SK-N-SH (cell line): Measurements from ENCODE around the gene SDHA. TPM values are rescaled to one million over a fixed set of nuclear protein-coding genes. Genes with fewer than 3 reads are reported as not detected.

Experiments used
- CTCF ChIA-PET: fragments of 300-600, 350-600 bp; formaldehyde crosslinking; extraction: SDS; loops from one replicate; lab custom pipeline; 2021; lab: Yijun Ruan, JAX
- POLR2A ChIA-PET: fragments of 350-600 bp; sonication (Branson Sonifier 250); formaldehyde crosslinking; extraction: SDS; loops from one replicate; lab custom pipeline; 2020; ENCODE audit warnings: antibody characterized with exemption, inconsistent platforms; lab: Yijun Ruan, JAX
- DNase-seq: peaks from one replicate; pipeline ENCODE4 v3.0.0; 2012
- H2AFZ ChIP-seq: fragments of 200-600 bp; sonication (generic); 2 replicates; pipeline ENCODE4 v1.8.1; 2016; ENCODE audit warnings: antibody characterized with exemption, mild to moderate bottlenecking, low read depth
- H3F3A ChIP-seq: fragments of 200-600 bp; sonication (generic); replicated peaks from 2 replicates; pipeline ENCODE3; 2016; ENCODE audit warnings: antibody characterized with exemption, mild to moderate bottlenecking; ENCODE audit not compliant: insufficient read depth
- H3K27ac ChIP-seq, 2 experiments: fragments of 200-500 bp in 1 of 2; fragments of 200-600 bp in 1 of 2; sonication (Bioruptor generic) in 1 of 2; sonication (generic), shearing (Covaris generic) in 1 of 2; 2 replicates each; pipeline versions ENCODE4 v1.5.1 to v1.6.1; 2014 to 2016; ENCODE audit warnings: low read depth in 2 of 2, inconsistent platforms in 1 of 2, low read length in 1 of 2, mild to moderate bottlenecking in 1 of 2, mixed read lengths in 1 of 2
- H3K27me3 ChIP-seq: fragments of 200-600 bp; sonication (generic), shearing (Covaris generic); 2 replicates; pipeline ENCODE4 v1.6.1; 2016; ENCODE audit warnings: mixed run types; ENCODE audit not compliant: insufficient read depth
- H3K36me3 ChIP-seq, 2 experiments: fragments of 200-500 bp in 1 of 2; fragments of 200-600 bp in 1 of 2; sonication (Bioruptor generic) in 1 of 2; sonication (generic) in 1 of 2; replicated peaks in 1 of 2; 2 replicates each; pipeline versions ENCODE3 to v1.5.1; 2014 to 2016; ENCODE audit warnings: low read length in 1 of 2, mild to moderate bottlenecking in 1 of 2; ENCODE audit not compliant: insufficient read depth in 2 of 2, control insufficient read depth in 1 of 2
- H3K4me1 ChIP-seq, 2 experiments: fragments of 200-500 bp in 1 of 2; fragments of 200-600 bp in 1 of 2; sonication (Bioruptor generic) in 1 of 2; sonication (generic), shearing (Covaris generic) in 1 of 2; 2 replicates each; pipeline versions ENCODE4 v1.5.1 to v1.6.1; 2014 to 2016; ENCODE audit warnings: low read depth in 1 of 2, low read length in 1 of 2, mixed run types in 1 of 2; ENCODE audit not compliant: insufficient read depth in 2 of 2, control insufficient read depth in 1 of 2
- H3K4me2 ChIP-seq: fragments of 200-600 bp; sonication (generic), shearing (Covaris generic); 2 replicates; pipeline ENCODE4 v1.6.1; 2017; ENCODE audit warnings: mixed run types
- H3K4me3 ChIP-seq, 2 experiments: fragments of 200-500 bp in 1 of 2; fragments of 200-600 bp in 1 of 2; sonication (Bioruptor generic) in 1 of 2; sonication (generic), shearing (Covaris generic) in 1 of 2; 2 replicates each; pipeline versions ENCODE4 v1.5.1 to v1.8.1; 2014 to 2016; ENCODE audit warnings: low read depth in 2 of 2, inconsistent platforms in 1 of 2, low read length in 1 of 2, mild to moderate bottlenecking in 1 of 2, mixed read lengths in 1 of 2, moderate library complexity in 1 of 2
- H3K79me2 ChIP-seq: fragments of 200-600 bp; sonication (generic); 2 replicates; pipeline ENCODE4 v1.8.1; 2017; ENCODE audit warnings: mild to moderate bottlenecking; ENCODE audit not compliant: insufficient read depth
- H3K9ac ChIP-seq: fragments of 200-600 bp; sonication (generic); 2 replicates; pipeline ENCODE4 v1.6.1; 2017; ENCODE audit warnings: mixed run types
- H3K9me2 ChIP-seq: fragments of 200-600 bp; sonication (generic); 2 replicates; pipeline ENCODE4 v1.6.1; 2017; ENCODE audit warnings: mixed run types
- H3K9me3 ChIP-seq: fragments of 200-600 bp; sonication (generic); 2 replicates; pipeline ENCODE4 v1.6.1; 2017; ENCODE audit warnings: mixed run types, mild to moderate bottlenecking, moderate library complexity
- H4K20me1 ChIP-seq: fragments of 200-600 bp; sonication (generic); 2 replicates; pipeline ENCODE4 v1.6.1; 2017; ENCODE audit warnings: mild to moderate bottlenecking, mixed run types; ENCODE audit not compliant: insufficient read depth
- CHD2 ChIP-seq: fragments of 150-350 bp; IDR thresholded peaks from 2 replicates; pipeline ENCODE4 v1.6.1; 2018; ENCODE audit warnings: low read length; ENCODE audit not compliant: partially characterized antibody
- EP300 ChIP-seq, 2 experiments: IDR thresholded peaks; 2 replicates each; pipeline versions ENCODE4 v1.4.0 to v1.6.1; 2012; ENCODE audit warnings: borderline replicate concordance in 1 of 2, low read depth in 1 of 2, low read length in 1 of 2
- FOXJ3 ChIP-seq: sonication (generic); formaldehyde crosslinking; IDR thresholded peaks from 2 replicates; pipeline ENCODE4 v1.5.1; 2020; ENCODE audit warnings: mild to moderate bottlenecking, missing genetic modification reagents
- GABPA ChIP-seq: IDR thresholded peaks from 2 replicates; pipeline ENCODE4 v1.4.0; 2012; ENCODE audit warnings: low read depth, mild to moderate bottlenecking
- GATA2 ChIP-seq: sonication (generic); formaldehyde crosslinking; IDR thresholded peaks from 2 replicates; pipeline ENCODE4 v1.5.0; 2020; ENCODE audit warnings: mild to moderate bottlenecking, missing genetic modification reagents
- MXI1 ChIP-seq: IDR thresholded peaks from 2 replicates; pipeline ENCODE4 v1.6.1; 2012; ENCODE audit warnings: mild to moderate bottlenecking, low read depth, low read length, improper control_type of control experiment
- NRF1 ChIP-seq: IDR thresholded peaks from 2 replicates; pipeline ENCODE4 v1.6.1; 2012; ENCODE audit warnings: low read depth, mild to moderate bottlenecking, low read length
- RXRA ChIP-seq: IDR thresholded peaks from 2 replicates; pipeline ENCODE4 v1.4.0; 2012; ENCODE audit warnings: low read depth, mild to moderate bottlenecking, borderline replicate concordance
- SIN3A ChIP-seq: IDR thresholded peaks from 2 replicates; pipeline ENCODE4 v1.6.1; 2012; ENCODE audit warnings: low read depth, mild to moderate bottlenecking, low read length, moderate library complexity, borderline replicate concordance
- TEAD4 ChIP-seq: IDR thresholded peaks from 2 replicates; pipeline ENCODE4 v1.4.0; 2012; ENCODE audit warnings: mild to moderate bottlenecking, borderline replicate concordance; ENCODE audit not compliant: insufficient read depth
- WGBS: methylation state at CpG from one replicate; pipeline ENCODE4 v1.1.6; 2017; ENCODE audit warnings: low lambda C conversion rate; 5-methylcytosine and 5-hydroxymethylcytosine counted together
- polyA plus RNA-seq, 3 experiments: library from polyadenylated mRNA; depleted of rRNA; stranded (reverse); fragments of >200 nt; gene quantifications; 2 replicates each; pipeline ENCODE4 v1.2.3, GENCODE V29; 2012
- TF ChIP-seq, protein P1 (sequence below): fragments of 150-350 bp; IDR thresholded peaks from 2 replicates; pipeline ENCODE4 v1.6.1; 2017; ENCODE audit warnings: antibody characterized with exemption, low read length, low read depth, borderline replicate concordance
- TF ChIP-seq, protein P2 (sequence below): IDR thresholded peaks from 2 replicates; pipeline ENCODE4; 2012
- TF ChIP-seq, protein P3 (sequence below): IDR thresholded peaks from 2 replicates; pipeline ENCODE4 v1.4.0; 2012; ENCODE audit warnings: low read depth, borderline replicate concordance
- TF ChIP-seq, protein P4 (sequence below): fragments of 200-600 bp; sonication (generic); IDR thresholded peaks from 2 replicates; pipeline ENCODE4 v1.6.1; 2017; ENCODE audit warnings: antibody characterized with exemption, mild to moderate bottlenecking, moderate library complexity
- TF ChIP-seq, protein P5 (sequence below): fragments of 150-350 bp; IDR thresholded peaks from 2 replicates; pipeline ENCODE4 v1.6.1; 2016; ENCODE audit warnings: mild to moderate bottlenecking, low read depth, low read length

SDHA gene
- polyA plus RNA-seq, 1 of the 3 experiments (the other 2 are of a cell fraction), result 106 TPM

DNA sequence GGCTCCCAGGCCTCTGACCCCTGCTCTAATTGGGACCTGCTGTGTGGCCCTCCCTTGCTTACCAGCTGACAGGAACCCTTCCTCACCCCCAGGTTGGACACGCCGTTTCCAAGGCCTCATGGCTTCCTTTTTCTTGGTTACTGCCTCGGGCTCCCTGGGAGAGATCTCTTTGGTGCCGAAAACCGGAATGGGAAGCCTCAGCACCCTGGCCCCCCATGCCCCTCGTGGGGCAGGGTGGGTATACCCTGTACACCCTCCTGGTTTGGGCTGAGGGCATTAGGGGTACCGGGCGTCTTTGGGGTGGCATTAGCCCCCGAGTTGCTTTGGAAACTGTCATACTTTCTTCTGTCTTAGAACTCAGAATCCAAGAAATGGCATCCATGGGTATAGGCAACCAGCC lies 37.0 kb upstream of the SDHA start:
- CTCF ChIA-PET, result interaction anchor here (1.6 kb wide), 1 partner anchor 8 kb away, joined by 4 read pairs; no protein-coding TSS in a partner anchor
- H3K79me2 ChIP-seq, result no peaks in the 10 kb centered on the region
- TF ChIP-seq, protein P1, sequence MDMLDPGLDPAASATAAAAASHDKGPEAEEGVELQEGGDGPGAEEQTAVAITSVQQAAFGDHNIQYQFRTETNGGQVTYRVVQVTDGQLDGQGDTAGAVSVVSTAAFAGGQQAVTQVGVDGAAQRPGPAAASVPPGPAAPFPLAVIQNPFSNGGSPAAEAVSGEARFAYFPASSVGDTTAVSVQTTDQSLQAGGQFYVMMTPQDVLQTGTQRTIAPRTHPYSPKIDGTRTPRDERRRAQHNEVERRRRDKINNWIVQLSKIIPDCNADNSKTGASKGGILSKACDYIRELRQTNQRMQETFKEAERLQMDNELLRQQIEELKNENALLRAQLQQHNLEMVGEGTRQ, result no peak
- TF ChIP-seq FOXJ3 (CRISPR knock-in tag) (no peak), CHD2 (no peak), NRF1 (no peak), TEAD4 (no peak), GATA2 (CRISPR knock-in tag) (no peak)
- TF ChIP-seq, protein P2, sequence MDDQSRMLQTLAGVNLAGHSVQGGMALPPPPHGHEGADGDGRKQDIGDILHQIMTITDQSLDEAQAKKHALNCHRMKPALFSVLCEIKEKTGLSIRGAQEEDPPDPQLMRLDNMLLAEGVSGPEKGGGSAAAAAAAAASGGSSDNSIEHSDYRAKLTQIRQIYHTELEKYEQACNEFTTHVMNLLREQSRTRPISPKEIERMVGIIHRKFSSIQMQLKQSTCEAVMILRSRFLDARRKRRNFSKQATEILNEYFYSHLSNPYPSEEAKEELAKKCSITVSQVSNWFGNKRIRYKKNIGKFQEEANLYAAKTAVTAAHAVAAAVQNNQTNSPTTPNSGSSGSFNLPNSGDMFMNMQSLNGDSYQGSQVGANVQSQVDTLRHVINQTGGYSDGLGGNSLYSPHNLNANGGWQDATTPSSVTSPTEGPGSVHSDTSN, result no peak
- H3F3A ChIP-seq, result no peaks in the 10 kb centered on the region
- no peak overlapping the region for H3K4me2 ChIP-seq
- 77% methylated on average over 8 of the region's 9 CpGs for WGBS
- no peak overlapping the region for H3K4me3 ChIP-seq
- no peaks in the 10 kb centered on the region for H4K20me1 ChIP-seq
- no peaks in the 10 kb centered on the region for H3K9me3 ChIP-seq
- no peak overlapping the region for H2AFZ ChIP-seq
- no peaks in the 10 kb centered on the region for H3K36me3 ChIP-seq
- no peaks in the 10 kb centered on the region for H3K9me2 ChIP-seq
- H3K27ac ChIP-seq, result no peak overlapping the region
- H3K9ac ChIP-seq, result no peak overlapping the region
- DNase-seq, result no peak
- peaks cover 3% of the 10 kb centered on the region; the same call in 1 of the 2 replicates for H3K27me3 ChIP-seq
- POLR2A ChIA-PET, result no interaction called here
- peaks cover 0 to 13% of the 10 kb centered on the region in 2 experiments; a peak in 1 of 4 replicates for H3K4me1 ChIP-seq

DNA sequence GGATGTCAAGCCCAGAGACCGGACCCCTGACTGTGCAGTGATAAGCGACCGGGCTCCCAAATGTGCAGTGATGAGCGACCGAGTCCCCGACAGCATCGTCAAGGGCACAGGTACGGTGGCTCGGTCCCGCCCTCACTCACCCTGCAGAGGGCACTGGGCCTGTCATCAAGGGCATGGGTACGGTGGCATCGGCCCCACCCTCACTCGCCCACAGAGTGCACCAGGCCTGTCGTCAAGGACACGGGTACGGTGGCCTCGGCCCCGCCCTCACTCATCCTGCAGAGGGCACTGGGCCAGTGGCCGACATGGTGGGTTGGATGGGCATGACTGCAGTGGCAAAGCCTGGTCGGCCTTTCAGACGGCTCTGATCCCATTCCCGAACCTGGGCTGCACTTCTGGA lies 36.6 kb upstream of the SDHA start:
- Histone ChIP-seq H3K79me2 (no peaks in the 10 kb centered on the region), H3K36me3 (no peaks in the 10 kb centered on the region), H2AFZ (no peak overlapping the region), H3K9me3 (no peaks in the 10 kb centered on the region), H3K9ac (no peak overlapping the region), H3F3A (no peaks in the 10 kb centered on the region), H3K4me3 (no peak overlapping the region), H3K4me1 (peaks cover 0 to 9% of the 10 kb centered on the region in 2 experiments; a peak in 1 of 4 replicates), H3K9me2 (no peaks in the 10 kb centered on the region), H3K27me3 (peaks cover 3% of the 10 kb centered on the region; the same call in 1 of the 2 replicates), H3K4me2 (no peak overlapping the region), H3K27ac (no peak overlapping the region), H4K20me1 (no peaks in the 10 kb centered on the region)
- WGBS, result 93% methylated on average over 9 of the region's 22 CpGs
- CTCF ChIA-PET, result no interaction called here
- POLR2A ChIA-PET, result no interaction called here
- TF ChIP-seq, protein P3, sequence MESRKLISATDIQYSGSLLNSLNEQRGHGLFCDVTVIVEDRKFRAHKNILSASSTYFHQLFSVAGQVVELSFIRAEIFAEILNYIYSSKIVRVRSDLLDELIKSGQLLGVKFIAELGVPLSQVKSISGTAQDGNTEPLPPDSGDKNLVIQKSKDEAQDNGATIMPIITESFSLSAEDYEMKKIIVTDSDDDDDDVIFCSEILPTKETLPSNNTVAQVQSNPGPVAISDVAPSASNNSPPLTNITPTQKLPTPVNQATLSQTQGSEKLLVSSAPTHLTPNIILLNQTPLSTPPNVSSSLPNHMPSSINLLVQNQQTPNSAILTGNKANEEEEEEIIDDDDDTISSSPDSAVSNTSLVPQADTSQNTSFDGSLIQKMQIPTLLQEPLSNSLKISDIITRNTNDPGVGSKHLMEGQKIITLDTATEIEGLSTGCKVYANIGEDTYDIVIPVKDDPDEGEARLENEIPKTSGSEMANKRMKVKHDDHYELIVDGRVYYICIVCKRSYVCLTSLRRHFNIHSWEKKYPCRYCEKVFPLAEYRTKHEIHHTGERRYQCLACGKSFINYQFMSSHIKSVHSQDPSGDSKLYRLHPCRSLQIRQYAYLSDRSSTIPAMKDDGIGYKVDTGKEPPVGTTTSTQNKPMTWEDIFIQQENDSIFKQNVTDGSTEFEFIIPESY, result no peak
- TF ChIP-seq RXRA (no peak), SIN3A (no peak), GABPA (no peak), MXI1 (no peak), EP300 (IDR thresholded peaks at IDR 0.05; ENCODE audit: borderline replicate concordance in 1 of 2, low read depth in 1 of 2, low read length in 1 of 2) (no peak), GATA2 (CRISPR knock-in tag) (no peak), TEAD4 (no peak)
- TF ChIP-seq, protein P4, sequence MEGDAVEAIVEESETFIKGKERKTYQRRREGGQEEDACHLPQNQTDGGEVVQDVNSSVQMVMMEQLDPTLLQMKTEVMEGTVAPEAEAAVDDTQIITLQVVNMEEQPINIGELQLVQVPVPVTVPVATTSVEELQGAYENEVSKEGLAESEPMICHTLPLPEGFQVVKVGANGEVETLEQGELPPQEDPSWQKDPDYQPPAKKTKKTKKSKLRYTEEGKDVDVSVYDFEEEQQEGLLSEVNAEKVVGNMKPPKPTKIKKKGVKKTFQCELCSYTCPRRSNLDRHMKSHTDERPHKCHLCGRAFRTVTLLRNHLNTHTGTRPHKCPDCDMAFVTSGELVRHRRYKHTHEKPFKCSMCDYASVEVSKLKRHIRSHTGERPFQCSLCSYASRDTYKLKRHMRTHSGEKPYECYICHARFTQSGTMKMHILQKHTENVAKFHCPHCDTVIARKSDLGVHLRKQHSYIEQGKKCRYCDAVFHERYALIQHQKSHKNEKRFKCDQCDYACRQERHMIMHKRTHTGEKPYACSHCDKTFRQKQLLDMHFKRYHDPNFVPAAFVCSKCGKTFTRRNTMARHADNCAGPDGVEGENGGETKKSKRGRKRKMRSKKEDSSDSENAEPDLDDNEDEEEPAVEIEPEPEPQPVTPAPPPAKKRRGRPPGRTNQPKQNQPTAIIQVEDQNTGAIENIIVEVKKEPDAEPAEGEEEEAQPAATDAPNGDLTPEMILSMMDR, result no peak
- TF ChIP-seq, protein P5, sequence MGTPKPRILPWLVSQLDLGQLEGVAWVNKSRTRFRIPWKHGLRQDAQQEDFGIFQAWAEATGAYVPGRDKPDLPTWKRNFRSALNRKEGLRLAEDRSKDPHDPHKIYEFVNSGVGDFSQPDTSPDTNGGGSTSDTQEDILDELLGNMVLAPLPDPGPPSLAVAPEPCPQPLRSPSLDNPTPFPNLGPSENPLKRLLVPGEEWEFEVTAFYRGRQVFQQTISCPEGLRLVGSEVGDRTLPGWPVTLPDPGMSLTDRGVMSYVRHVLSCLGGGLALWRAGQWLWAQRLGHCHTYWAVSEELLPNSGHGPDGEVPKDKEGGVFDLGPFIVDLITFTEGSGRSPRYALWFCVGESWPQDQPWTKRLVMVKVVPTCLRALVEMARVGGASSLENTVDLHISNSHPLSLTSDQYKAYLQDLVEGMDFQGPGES, result no peak
- no peak for DNase-seq
